Measurements from ENCODE around the gene STIL.

GRCh38 chr1:47216278-47217059, 97.5 kb downstream of the STIL start:
- TF ChIP-seq POLR2AphosphoS5 (IDR thresholded peaks at IDR 0.05) (no peak), CTCF (IDR thresholded peaks at IDR 0.05) (no peak), EP300 (IDR thresholded peaks at IDR 0.05; ENCODE audit: low read depth) (no peak)

Data from transverse colon (tissue), 4 donors.